OCI-LY3 (cell line): ENCODE results near the gene GTPBP1.

Experiments used
- EZH2phosphoT487 ChIP-seq: fragments of 200-600 bp; shearing (Covaris generic); IDR thresholded peaks from 2 replicates; pipeline ENCODE4 v1.6.1; 2018; ENCODE audit warnings: antibody characterized with exemption, mixed run types, low read depth
- TF ChIP-seq, protein P1 (sequence below): fragments of 200-600, 300-600 bp; sonication (generic); IDR thresholded peaks from 2 replicates; pipeline ENCODE4 v1.5.1; 2014; ENCODE audit warnings: antibody characterized with exemption, low read length, low read depth

DNA sequence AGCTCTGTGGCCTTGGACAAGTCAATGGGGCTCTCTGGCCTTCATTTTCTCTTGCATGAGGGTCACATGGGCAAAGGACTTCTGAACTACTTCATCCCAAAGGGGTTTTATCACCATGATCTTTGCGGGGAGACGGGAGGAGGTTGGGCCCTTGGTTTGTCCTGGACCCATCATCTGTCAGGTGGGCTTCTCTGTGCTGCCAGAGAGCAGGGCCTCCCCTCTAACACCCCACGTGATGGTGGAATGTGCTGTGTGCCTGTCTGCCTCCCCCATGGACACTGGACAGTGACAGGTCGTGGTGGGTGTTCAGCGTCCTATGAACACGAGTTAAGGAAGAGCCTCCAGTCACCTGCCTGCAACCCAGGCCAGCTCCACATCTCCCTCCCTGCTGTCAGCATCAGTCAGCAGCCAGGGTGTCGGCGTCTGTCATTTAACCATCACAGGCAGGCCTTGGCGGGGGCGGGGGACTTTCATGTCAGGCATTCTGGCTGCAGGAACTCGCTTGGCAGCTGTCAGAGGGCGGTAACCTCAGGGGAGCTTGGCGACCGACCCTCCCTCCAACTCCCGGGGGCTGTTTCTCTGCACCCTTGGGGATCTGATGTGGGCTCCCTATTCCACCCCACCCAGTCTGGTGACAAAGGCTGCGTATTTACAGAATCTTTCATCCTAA, 52.7 kb downstream of the GTPBP1 start:
- TF ChIP-seq, protein P1, sequence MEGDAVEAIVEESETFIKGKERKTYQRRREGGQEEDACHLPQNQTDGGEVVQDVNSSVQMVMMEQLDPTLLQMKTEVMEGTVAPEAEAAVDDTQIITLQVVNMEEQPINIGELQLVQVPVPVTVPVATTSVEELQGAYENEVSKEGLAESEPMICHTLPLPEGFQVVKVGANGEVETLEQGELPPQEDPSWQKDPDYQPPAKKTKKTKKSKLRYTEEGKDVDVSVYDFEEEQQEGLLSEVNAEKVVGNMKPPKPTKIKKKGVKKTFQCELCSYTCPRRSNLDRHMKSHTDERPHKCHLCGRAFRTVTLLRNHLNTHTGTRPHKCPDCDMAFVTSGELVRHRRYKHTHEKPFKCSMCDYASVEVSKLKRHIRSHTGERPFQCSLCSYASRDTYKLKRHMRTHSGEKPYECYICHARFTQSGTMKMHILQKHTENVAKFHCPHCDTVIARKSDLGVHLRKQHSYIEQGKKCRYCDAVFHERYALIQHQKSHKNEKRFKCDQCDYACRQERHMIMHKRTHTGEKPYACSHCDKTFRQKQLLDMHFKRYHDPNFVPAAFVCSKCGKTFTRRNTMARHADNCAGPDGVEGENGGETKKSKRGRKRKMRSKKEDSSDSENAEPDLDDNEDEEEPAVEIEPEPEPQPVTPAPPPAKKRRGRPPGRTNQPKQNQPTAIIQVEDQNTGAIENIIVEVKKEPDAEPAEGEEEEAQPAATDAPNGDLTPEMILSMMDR = no peak
- TF ChIP-seq EZH2phosphoT487 = no peak
